ENCODE measurements around the gene TMEM220.
"Not testable (repeated sequence)": the region's sequence is repeated elsewhere in the genome, so short reads cannot be mapped to it uniquely, and the experiment has no call there.

TMEM220 gene

GRCh38 chr17:10754861-10755591 is 25.2 kb upstream of the TMEM220 start:
- DNase-seq: no peak

DNA sequence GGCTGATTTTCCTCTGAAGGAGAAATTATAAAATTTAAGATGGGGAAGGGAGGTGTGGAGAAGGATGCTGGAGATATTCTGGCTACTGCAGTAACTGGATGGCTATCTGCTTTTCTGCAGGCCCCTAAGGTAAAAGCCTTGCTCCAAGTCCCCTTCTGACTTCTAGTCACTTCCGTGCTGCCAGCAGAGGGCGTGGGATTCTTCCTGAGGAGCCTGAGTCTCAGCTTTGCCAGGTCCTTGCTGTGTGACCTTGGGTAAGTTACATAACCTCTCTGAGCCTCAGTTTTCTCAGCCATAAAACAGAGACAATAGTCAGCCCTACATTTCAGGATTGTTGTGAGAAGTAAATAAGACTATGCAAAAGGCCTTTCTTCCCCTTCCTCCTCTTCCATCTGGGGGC is 24.3 kb upstream of the TMEM220 start:
- no peak for DNase-seq

- no peak for DNase-seq
Observed at GRCh38 chr17:10752696-10753095, 22.9 kb upstream of the TMEM220 start.

- DNase-seq: no peak
Observed at GRCh38 chr17:10751563-10751962, 21.7 kb upstream of the TMEM220 start.

- DNase-seq: no peak
Observed at GRCh38 chr17:10750210-10750609, 20.4 kb upstream of the TMEM220 start.

- no peak for DNase-seq
Observed at GRCh38 chr17:10748531-10749181, 18.8 kb upstream of the TMEM220 start.

DNA sequence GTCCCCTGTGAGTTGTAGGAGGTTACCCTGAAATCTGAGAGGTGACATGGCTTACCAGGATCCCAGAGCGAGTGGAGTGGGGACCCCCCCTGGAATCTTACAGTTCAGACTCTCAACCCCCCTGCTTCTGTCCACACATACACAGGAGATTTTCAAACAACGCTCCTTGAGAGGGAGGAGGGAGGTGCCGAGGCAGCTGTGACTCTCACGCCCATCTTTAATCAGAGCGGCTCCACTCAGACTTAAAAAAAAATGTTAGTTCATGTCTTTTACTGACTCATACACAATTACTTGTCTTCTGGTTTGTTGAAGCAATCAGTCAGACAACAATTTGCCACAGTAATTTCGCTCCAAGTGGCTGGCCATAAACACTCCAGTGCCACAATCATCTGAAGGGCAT is 15.4 kb upstream of the TMEM220 start:
- no peak for DNase-seq

DNA sequence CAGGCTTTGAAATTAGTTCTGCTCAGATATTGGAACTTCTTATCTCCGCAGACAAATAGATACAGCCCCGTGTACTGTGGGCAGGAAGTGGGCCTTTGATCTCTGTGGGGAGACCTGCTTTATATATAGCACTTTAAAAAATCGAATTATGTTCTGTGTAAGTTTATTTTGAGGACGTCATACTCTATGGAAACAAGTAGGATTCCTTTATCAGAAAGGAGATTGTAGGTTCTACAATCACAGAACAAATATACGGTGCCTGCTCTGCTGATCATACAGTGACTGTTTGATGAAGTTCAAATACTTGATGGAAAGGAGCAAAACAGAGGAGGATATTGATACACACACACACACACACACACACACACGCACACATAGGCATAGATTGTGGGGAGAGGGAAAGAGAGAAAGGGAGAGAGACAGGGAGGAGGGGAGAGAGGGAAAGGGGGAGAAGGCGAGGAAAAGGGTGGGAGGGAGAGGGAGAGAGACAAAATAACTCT is 14.7 kb upstream of the TMEM220 start:
- DNase-seq: peak; percentile 42

- DNase-seq: no peak
Observed at GRCh38 chr17:10743316-10744009, 13.6 kb upstream of the TMEM220 start.

DNA sequence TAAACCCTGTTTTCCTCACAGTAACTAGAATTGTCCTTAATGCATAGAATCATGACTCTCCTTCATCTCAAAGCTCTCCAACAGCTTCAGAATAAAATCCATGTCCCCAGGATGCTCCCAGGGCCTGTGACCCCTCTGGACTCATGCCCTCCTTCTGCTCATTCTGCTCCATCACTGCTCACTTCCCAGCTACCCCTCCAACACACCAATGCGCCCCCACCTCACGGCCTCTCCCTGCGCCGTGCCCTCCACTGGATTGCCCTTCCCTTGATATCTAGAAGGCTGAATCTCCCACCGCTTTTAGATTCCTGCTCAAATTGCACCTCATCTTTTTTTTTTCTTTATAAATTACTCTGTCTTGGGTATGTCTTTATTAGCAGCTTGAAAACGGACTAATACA is 12.6 kb upstream of the TMEM220 start:
- no peak for DNase-seq

DNA sequence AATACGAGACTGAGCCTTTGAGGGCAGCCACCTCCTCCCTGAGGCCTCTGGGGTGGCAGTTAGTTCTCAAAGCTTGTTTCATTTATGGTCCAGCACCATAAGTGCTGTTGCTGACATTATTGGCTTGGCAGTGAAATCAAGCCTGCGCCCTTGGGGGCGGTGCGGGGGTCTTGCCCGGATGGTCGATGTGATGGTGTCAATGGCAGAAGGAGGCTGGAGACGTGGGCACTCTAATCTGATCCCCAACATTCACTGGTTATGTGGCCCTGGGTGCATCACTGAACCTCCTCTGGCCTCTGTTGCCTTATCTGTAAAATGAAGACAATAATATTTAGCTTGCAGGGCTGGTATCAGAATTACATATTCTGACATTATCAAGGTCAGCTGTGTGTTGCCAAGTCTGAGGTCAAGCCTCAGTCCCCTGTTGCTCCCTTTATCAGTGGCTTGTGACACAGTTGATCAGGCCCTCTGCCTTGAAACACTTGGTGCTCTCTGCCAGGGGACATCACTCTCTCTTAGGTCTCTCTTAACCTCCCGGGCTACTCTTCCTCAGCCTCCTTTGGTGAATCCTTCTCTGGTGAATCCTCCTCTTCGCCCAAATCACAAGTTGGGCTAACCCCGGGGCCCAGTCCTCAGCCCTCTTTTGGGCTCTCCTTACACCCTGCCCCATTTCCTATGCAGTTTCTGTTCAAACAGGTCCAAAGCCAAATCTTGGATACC is 11.8 kb upstream of the TMEM220 start:
- no peak for DNase-seq

- no peak for DNase-seq
Observed at GRCh38 chr17:10739386-10739785, 9.6 kb upstream of the TMEM220 start.

DNA sequence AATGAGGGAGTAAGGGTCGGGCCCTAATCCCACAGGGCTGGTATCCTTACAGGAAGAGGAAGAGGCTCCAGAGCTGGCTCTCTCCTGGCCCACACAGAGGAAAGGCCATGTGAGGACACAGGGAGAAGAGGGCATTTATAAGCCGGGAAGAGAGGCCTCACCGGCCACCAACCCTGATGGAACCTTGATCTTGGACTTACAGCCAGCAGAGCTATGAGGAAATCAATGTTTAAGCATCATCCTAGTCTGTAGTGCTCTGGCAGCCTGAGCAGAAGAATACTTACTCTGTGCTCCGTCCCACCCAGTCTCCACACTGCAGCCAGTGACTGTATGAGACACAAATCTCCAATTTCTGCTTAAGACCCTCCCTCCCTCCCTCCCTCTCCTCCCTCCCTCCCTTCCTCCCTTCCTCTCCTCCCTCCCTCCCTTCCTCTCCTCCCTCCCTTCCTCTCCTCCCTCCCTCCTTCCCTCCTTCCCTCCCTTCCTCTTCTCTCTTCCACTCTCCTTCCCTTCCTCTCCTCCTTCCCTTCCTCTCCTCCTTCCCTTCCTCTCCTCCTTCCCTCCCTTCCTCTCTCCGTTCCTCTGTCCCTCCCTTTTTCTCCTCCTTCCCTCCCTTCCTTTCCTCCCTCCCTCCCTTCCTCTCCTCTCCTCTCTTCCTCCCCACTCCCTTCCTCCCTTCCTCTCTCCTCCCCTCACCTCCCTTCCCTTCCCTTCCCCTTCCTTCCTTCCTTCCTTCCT is 8.9 kb upstream of the TMEM220 start:
- DNase-seq: no peak

DNA sequence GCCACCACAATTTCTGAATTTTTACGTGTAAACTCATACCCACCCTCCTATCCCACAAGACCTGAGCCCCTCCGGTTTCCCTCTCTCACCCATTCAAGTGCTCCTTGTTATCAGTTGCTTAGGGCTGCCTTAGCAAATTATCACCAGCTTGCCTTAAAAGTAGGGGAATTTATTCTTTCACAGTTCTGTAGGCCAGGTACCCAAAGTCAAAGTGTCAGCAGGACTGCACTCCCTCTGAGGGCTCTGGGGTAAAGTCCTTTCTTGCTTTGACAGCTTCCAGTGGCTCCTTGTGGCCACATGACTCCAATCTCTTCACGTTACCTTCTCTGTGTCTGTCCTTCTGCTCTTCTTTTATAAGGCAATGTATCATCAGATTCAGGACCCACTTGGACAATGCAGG is 7.9 kb upstream of the TMEM220 start:
- DNase-seq: no peak

DNA sequence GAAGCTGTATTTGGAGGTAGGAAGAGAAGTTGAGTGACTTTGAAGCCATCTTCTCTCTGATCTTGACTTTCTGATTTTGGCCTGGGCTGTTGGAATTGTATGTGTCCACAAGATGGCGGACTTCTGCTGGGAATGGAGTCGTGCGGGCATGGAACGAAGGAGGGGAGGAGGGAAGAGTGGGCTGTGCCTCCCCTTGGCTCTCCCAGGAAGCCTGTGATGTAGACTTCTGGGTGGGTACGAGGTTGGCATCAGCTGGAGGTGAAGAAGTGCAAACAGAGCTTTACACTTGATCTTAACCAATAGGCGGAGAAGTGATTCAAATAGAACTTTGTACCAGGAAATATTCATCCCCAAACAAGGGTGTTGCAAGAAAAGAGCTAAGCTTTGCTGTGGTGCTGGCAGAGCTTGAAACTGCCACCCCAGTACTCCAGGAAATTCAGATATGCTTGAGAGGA is 7.4 kb upstream of the TMEM220 start:
- peak; percentile 40 for DNase-seq

- no peak for DNase-seq
Observed at GRCh38 chr17:10735821-10736220, 6.0 kb upstream of the TMEM220 start.

DNA sequence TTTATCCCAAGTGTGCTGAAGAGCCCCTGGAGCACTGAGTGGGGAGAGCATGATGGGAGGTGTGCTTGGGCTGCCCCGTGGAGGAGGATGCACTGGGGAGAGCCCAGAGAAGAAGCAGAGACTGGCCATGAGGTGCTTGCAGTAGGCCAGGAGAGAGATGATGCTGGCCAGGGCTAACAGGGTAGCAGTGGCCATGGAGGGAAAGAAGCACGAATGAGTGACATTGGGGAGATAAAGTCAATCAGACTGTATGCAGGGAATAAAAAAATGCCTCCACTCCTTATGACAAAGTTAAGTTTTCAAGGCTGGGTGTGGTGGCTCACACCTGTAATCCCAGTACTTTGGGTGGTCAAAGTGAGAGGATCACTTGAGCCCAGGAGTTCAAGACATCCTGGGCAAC is 5.4 kb upstream of the TMEM220 start:
- DNase-seq: no peak

GRCh38 chr17:10733666-10734065 is 3.8 kb upstream of the TMEM220 start:
- no peak for DNase-seq

- DNase-seq: not testable (repeated sequence)
Observed at GRCh38 chr17:10732121-10732520, 2.3 kb upstream of the TMEM220 start.

DNA sequence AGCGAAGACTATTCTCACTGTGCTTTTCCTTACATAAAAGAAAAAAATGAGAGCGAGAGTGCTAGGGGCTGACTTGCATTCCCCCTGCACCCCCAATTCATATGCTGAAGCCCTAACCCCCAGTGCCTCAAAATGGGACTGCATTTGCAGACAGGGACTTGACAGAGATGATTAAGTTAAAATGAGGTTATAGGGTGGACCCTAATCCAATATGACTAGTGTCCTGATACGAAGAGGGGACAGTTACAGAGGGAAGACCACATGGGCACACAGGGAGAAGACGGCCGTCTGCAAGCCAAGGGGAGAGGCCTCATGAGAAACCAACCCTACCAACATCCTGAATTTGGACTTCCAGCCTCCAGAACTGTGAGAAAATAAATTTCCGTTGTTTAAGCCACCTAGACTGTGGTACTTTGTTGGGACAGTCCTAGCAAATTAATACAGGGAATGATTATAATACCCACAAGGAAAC is 1.6 kb upstream of the TMEM220 start:
- DNase-seq: no peak

GRCh38 chr17:10730247-10730646 is 424 bp upstream of the TMEM220 start:
- not testable (repeated sequence) for DNase-seq

GRCh38 chr17:10728331-10728892 is 1.4 kb downstream of the TMEM220 start:
- no peak for DNase-seq
